HepG2 (cell line): Measurements from ENCODE around the gene ZNF831. TPM values are rescaled to one million over a fixed set of nuclear protein-coding genes. Genes with fewer than 3 reads are reported as not detected.

Source experiments
- ATAC-seq: fragments of 200-7000 bp; cut with Tn5 transposase; 3 replicates; pipeline ENCODE4 v1.9.1; 2020; ENCODE audit warnings: mild to moderate bottlenecking, moderate library complexity
- BruUV-seq: library from RNA; stranded (reverse); fragments of 400-500 nt; replicated peaks from 2 replicates; lab custom pipeline; 2021; lab: Mats Ljungman, UMichigan
- CTCF ChIA-PET: fragments of 300-600 bp; formaldehyde crosslinking; extraction: SDS; loops from one replicate; lab custom pipeline; 2021; ENCODE audit warnings: low total read pairs, inconsistent platforms, low intra/inter-chr PET ratio; lab: Yijun Ruan, JAX
- POLR2A ChIA-PET: fragments of 350-600 bp; sonication (Branson Sonifier 250); formaldehyde crosslinking; loops from one replicate; lab custom pipeline; 2020; ENCODE audit warnings: antibody characterized with exemption, inconsistent platforms; lab: Yijun Ruan, JAX
- DNase-seq: peaks from one replicate; pipeline ENCODE4 v3.0.0-alpha.2; 2015; ENCODE audit warnings: low spot score
- FAIRE-seq: peaks from 3 replicates; lab custom pipeline; 2011; peaks lifted over from hg19 to GRCh38; lab: Jason Lieb, UNC
- H2AFZ ChIP-seq: one replicate; pipeline ENCODE4 v1.6.1; 2011; ENCODE audit warnings: low read length, inconsistent platforms
- H3K27ac ChIP-seq: fragments of 300-600 bp; 3 replicates; pipeline ENCODE4 v1.8.0; 2011; ENCODE audit warnings: mixed run types, mild to moderate bottlenecking, mixed read lengths, low read length, inconsistent platforms; ENCODE audit not compliant: insufficient read depth; ENCODE audit errors: extremely low read length
- H3K27me3 ChIP-seq, 2 experiments: fragments of 200-600 bp in 1 of 2; 2 replicates in 1 of 2; 3 replicates in 1 of 2; pipeline versions ENCODE4 v1.6.0 to v1.8.0; 2011; ENCODE audit warnings: low read length in 2 of 2, mild to moderate bottlenecking in 2 of 2, moderate library complexity in 2 of 2, inconsistent platforms in 1 of 2; ENCODE audit not compliant: insufficient read depth in 2 of 2, control insufficient read depth in 1 of 2
- H3K36me3 ChIP-seq, 2 experiments: fragments of 200-600 bp in 1 of 2; replicated peaks in 1 of 2; 2 replicates in 1 of 2; 3 replicates in 1 of 2; pipeline versions ENCODE4 v1.5.1 to v1.8.0; 2011; ENCODE audit warnings: low read length in 2 of 2, inconsistent platforms in 1 of 2; ENCODE audit not compliant: insufficient read depth in 2 of 2, control insufficient read depth in 1 of 2
- H3K4me1 ChIP-seq: 2 replicates; pipeline ENCODE4 v1.5.1; 2012; ENCODE audit warnings: low read length, inconsistent platforms; ENCODE audit not compliant: insufficient read depth
- H3K4me2 ChIP-seq: 2 replicates; pipeline ENCODE4 v1.6.0; 2011; ENCODE audit warnings: low read depth, low read length, inconsistent platforms
- H3K4me3 ChIP-seq, 3 experiments: fragments of 200-600 bp in 1 of 3; sonication (generic), shearing (Covaris generic) in 1 of 3; replicated peaks in 1 of 3; 2 replicates each; pipeline ENCODE4 v1.5.1; 2011 to 2016; ENCODE audit warnings: low read length in 3 of 3, inconsistent platforms in 2 of 3, low read depth in 2 of 3, mild to moderate bottlenecking in 2 of 3, control low read depth in 1 of 3, mixed read lengths in 1 of 3; ENCODE audit not compliant: insufficient read depth in 1 of 3
- H3K79me2 ChIP-seq: one replicate; pipeline ENCODE4 v1.6.1; 2011; ENCODE audit warnings: low read length, inconsistent platforms; ENCODE audit not compliant: insufficient read depth
- H3K9ac ChIP-seq: 2 replicates; pipeline ENCODE4 v1.6.0; 2011; ENCODE audit warnings: mild to moderate bottlenecking, low read depth, low read length, inconsistent platforms; ENCODE audit not compliant: insufficient read depth
- H3K9me3 ChIP-seq: 2 replicates; pipeline ENCODE4 v1.5.1; 2012; ENCODE audit warnings: mild to moderate bottlenecking, low read length
- H4K20me1 ChIP-seq: 2 replicates; pipeline ENCODE4 v1.6.0; 2011; ENCODE audit warnings: inconsistent platforms, mild to moderate bottlenecking, low read length, moderate library complexity; ENCODE audit not compliant: insufficient read depth
- CBFB ChIP-seq: sonication (generic); formaldehyde crosslinking; IDR thresholded peaks from 2 replicates; pipeline ENCODE4 v1.4.0; 2020; ENCODE audit warnings: missing genetic modification reagents
- FIP1L1 ChIP-seq: fragments of 200-400 bp; formaldehyde crosslinking; IDR thresholded peaks from 2 replicates; pipeline ENCODE4 v1.6.1; 2018; ENCODE audit warnings: low read depth, mild to moderate bottlenecking, low read length, moderate library complexity, borderline replicate concordance; ENCODE audit not compliant: insufficient read depth
- GATA4 ChIP-seq: sonication (generic); IDR thresholded peaks from 2 replicates; pipeline ENCODE4 v1.6.1; 2016; ENCODE audit warnings: antibody characterized with exemption, low read depth, borderline replicate concordance
- HDAC2 ChIP-seq: sonication (generic); formaldehyde crosslinking; IDR thresholded peaks from 2 replicates; pipeline ENCODE4 v1.4.0; 2020; ENCODE audit warnings: missing genetic modification reagents
- NFKB2 ChIP-seq: sonication (generic); formaldehyde crosslinking; IDR thresholded peaks from 2 replicates; pipeline ENCODE4 v1.4.0; 2020; ENCODE audit warnings: missing genetic modification reagents, borderline replicate concordance
- NONO ChIP-seq, 2 experiments: fragments of 450-650 bp in 1 of 2; sonication (generic) in 1 of 2; formaldehyde crosslinking in 1 of 2; IDR thresholded peaks in 1 of 2; conservative IDR thresholded peaks in 1 of 2; 2 replicates each; pipeline versions ENCODE4 v1.6.1 to v1.8.0; 2017 to 2022; ENCODE audit warnings: mild to moderate bottlenecking in 1 of 2, missing genetic modification reagents in 1 of 2, moderate library complexity in 1 of 2
- PHF21A ChIP-seq: sonication (generic); formaldehyde crosslinking; IDR thresholded peaks from 2 replicates; pipeline ENCODE4 v1.5.0; 2020; ENCODE audit warnings: mild to moderate bottlenecking, missing genetic modification reagents
- SETDB1 ChIP-seq: sonication (generic); formaldehyde crosslinking; IDR thresholded peaks from 2 replicates; pipeline ENCODE4 v1.5.1; 2020; ENCODE audit warnings: missing genetic modification reagents, mild to moderate bottlenecking, borderline replicate concordance
- ZKSCAN5 ChIP-seq: sonication (generic); formaldehyde crosslinking; IDR thresholded peaks from 2 replicates; pipeline ENCODE4 v1.5.1; 2020; ENCODE audit warnings: mild to moderate bottlenecking, missing genetic modification reagents
- ZNF225 ChIP-seq: sonication (generic); formaldehyde crosslinking; IDR thresholded peaks from 2 replicates; pipeline ENCODE4 v1.4.0; 2020; ENCODE audit warnings: mild to moderate bottlenecking, missing genetic modification reagents
- ZNF282 ChIP-seq: fragments of 450-650 bp; IDR thresholded peaks from 2 replicates; pipeline ENCODE4 v1.6.1; 2018; ENCODE audit not compliant: partially characterized antibody
- ZNF549 ChIP-seq: sonication (generic); formaldehyde crosslinking; IDR thresholded peaks from 2 replicates; pipeline ENCODE4 v1.5.0; 2020; ENCODE audit warnings: missing genetic modification reagents
- ZNF746 ChIP-seq: sonication (generic); formaldehyde crosslinking; IDR thresholded peaks from 2 replicates; pipeline ENCODE4 v1.8.0; 2022; ENCODE audit warnings: mild to moderate bottlenecking, missing genetic modification reagents
- ZNF792 ChIP-seq: IDR thresholded peaks from 2 replicates; pipeline ENCODE4 v1.6.1; 2016
- WGBS: methylation state at CpG from one replicate; pipeline ENCODE4 v1.1.6; 2017; ENCODE audit warnings: low lambda C conversion rate; 5-methylcytosine and 5-hydroxymethylcytosine counted together
- in situ Hi-C: cut with HindIII; loops from 2 replicates; pipeline ENCODE4 v1.10.0; 2017; ENCODE audit warnings: low pct_unique_long_range_greater_than_20kb; ENCODE audit not compliant: extremely low pct_ligation_motif_present
- intact Hi-C: fragments of 100-400 bp; cut with micrococcal nuclease; formaldehyde crosslinking; loops from one replicate; pipeline ENCODE4 v1.10.0; 2022; ENCODE audit not compliant: unreplicated experiment
- polyA plus RNA-seq, 8 experiments: library from polyadenylated mRNA; depleted of rRNA in 3 of 8; stranded (reverse) in 7 of 8; unstranded in 1 of 8; fragments of >200 nt; fragmentation: Illumina TruSeq in 4 of 8; extraction: Trizol in 4 of 8; gene quantifications; 2 replicates each; pipeline versions ENCODE4 v1.2.1 to v1.2.3, GENCODE V29; 2011 to 2016; ENCODE audit warnings: low read depth in 4 of 8, missing spikeins in 1 of 8, mixed read lengths in 1 of 8; ENCODE audit not compliant: insufficient read depth in 1 of 8
- total RNA-seq, 5 experiments: library from RNA; depleted of rRNA; stranded (reverse); fragments of >200 nt; fragmentation: Illumina TruSeq; extraction: Trizol; gene quantifications; 2 replicates each; pipeline ENCODE4 v1.2.3, GENCODE V29; 2016; ENCODE audit warnings: low read depth in 1 of 5
- TF ChIP-seq, protein P1 (sequence below): sonication (generic); formaldehyde crosslinking; IDR thresholded peaks from 2 replicates; pipeline ENCODE4 v1.5.0; 2020; ENCODE audit warnings: missing genetic modification reagents

Gene ZNF831
- total and polyA plus RNA-seq, 2 of the 13 experiments (the other 11 are each of a cell fraction or from before 2014, with no cell fraction given): not detected

DNA sequence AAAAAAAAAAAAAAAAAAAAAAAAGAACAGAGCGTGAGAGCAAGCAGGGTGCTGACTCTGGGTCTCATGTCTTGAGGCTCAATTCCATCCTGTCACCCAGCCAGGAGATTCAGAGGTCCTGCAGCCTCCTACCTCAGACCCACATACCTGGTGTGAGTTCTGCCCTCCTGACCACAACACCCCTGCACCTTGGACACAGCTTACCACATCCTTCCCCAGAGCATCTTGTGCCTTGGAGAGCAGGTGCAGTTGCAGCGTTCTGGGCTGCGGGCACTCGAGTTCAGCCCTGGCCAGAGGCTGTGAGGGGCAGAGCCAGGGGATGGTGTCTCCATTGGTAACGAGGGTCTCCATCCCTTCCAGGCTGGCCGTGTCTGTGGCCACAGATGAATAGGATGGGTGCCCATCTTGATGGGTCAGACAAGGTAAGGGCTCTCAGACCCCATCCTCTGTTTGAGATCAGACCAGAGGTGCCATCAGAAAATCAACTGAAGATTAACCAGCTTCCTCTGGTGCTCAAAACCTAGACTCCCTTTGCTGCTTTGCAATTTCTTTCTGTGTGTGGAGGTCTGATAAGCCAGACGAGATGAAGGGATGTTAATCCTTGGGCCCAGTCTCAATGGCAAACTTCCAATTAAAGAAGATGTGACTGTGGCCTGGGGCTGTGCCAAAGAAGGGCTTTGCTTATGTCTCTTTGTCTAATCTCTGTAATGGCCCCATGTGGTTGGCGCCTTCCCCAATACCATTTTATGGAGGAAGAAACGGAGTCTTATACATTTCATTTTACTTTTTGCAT is 14.7 kb upstream of the ZNF831 start:
- H3K4me2 ChIP-seq: no peak overlapping the region
- no peaks in the 10 kb centered on the region for H3K9me3 ChIP-seq
- H3K9ac ChIP-seq: no peak overlapping the region
- DNase-seq: no peak
- no peaks in the 10 kb centered on the region for H3K79me2 ChIP-seq
- POLR2A ChIA-PET: no interaction called here
- no peak overlapping the region for H3K27ac ChIP-seq
- no peak for ATAC-seq
- WGBS: 18% methylated on average over 9 of the region's 9 CpGs
- no peak overlapping the region for H3K4me3 ChIP-seq
- H3K4me1 ChIP-seq: no peaks in the 10 kb centered on the region
- FAIRE-seq: no peak
- intact Hi-C loops: no loop called here
- BruUV-seq: no TSS peak
- H4K20me1 ChIP-seq: peaks cover 3% of the 10 kb centered on the region; the same call in 1 of the 2 replicates
- in situ Hi-C loops: no loop called here
- peaks cover 2 to 51% of the 10 kb centered on the region in 2 experiments; a peak in 3 of 5 replicates for H3K27me3 ChIP-seq
- no peak overlapping the region for H2AFZ ChIP-seq
- TF ChIP-seq PHF21A (CRISPR knock-in tag) (no peak), CBFB (no peak), SETDB1 (no peak), ZNF792 (no peak), GATA4 (no peak), NFKB2 (CRISPR knock-in tag) (no peak), ZNF746 (no peak), FIP1L1 (no peak), ZNF282 (no peak), NONO (IDR thresholded peaks at IDR 0.05) (no peak), NONO (CRISPR knock-in tag; conservative IDR thresholded peaks at IDR 0.05) (no peak), ZNF549 (no peak), ZKSCAN5 (no peak), ZNF225 (CRISPR knock-in tag) (no peak), HDAC2 (CRISPR knock-in tag) (no peak)
- TF ChIP-seq, protein P1, sequence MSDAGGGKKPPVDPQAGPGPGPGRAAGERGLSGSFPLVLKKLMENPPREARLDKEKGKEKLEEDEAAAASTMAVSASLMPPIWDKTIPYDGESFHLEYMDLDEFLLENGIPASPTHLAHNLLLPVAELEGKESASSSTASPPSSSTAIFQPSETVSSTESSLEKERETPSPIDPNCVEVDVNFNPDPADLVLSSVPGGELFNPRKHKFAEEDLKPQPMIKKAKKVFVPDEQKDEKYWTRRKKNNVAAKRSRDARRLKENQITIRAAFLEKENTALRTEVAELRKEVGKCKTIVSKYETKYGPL (CRISPR knock-in tag): no peak
- no peaks in the 10 kb centered on the region for H3K36me3 ChIP-seq
- CTCF ChIA-PET: no interaction called here
